Prostate gland (tissue), 2 donors: ENCODE data around the gene SPTBN4. TPM values are rescaled to one million over a fixed set of nuclear protein-coding genes. Genes with fewer than 3 reads are reported as not detected.

Source experiments
- DNase-seq: peaks from one replicate; pipeline ENCODE4 v3.0.0-alpha.2; 2019; ENCODE audit warnings: low spot score
- H3K27ac ChIP-seq, 2 donors: fragments of 200-600 bp; sonication (generic); 2 replicates each; pipeline ENCODE4 v1.5.1; 2017 to 2019
- H3K27me3 ChIP-seq: fragments of 200-600 bp; sonication (generic); replicated peaks from 2 replicates; pipeline ENCODE4 v1.5.1; 2019; ENCODE audit not compliant: insufficient read depth
- H3K36me3 ChIP-seq, 2 donors: fragments of 200-600 bp; sonication (generic); 1 replicate in 1 of 2; 2 replicates in 1 of 2; pipeline versions ENCODE4 v1.5.1 to v1.8.1; 2017 to 2019
- H3K4me1 ChIP-seq: fragments of 200-600 bp; sonication (generic); replicated peaks from 2 replicates; pipeline ENCODE4 v1.5.1; 2019
- H3K4me3 ChIP-seq, 2 donors: fragments of 200-600 bp; sonication (generic); 2 replicates each; pipeline ENCODE4 v1.5.1; 2017 to 2019
- H3K9me3 ChIP-seq: fragments of 200-600 bp; sonication (generic); 2 replicates; pipeline ENCODE4 v1.5.1; 2017
- CTCF ChIP-seq, 4 experiments: fragments of 200-600 bp in 2 of 4; fragments of 450-650 bp in 2 of 4; sonication (generic) in 2 of 4; IDR thresholded peaks; 1 replicate in 3 of 4; 2 replicates in 1 of 4; pipeline ENCODE4 v1.5.1; 2016 to 2019; ENCODE audit warnings: antibody characterized with exemption in 4 of 4, mild to moderate bottlenecking in 2 of 4, moderate library complexity in 2 of 4
- POLR2A ChIP-seq: fragments of 450-650 bp; IDR thresholded peaks from one replicate; pipeline ENCODE4 v1.6.1; 2016; ENCODE audit warnings: antibody characterized with exemption, mild to moderate bottlenecking
- POLR2AphosphoS5 ChIP-seq: sonication (generic); formaldehyde crosslinking; IDR thresholded peaks from one replicate; pipeline ENCODE4 v1.6.1; 2017; ENCODE audit warnings: antibody characterized with exemption
- WGBS: methylation state at CpG from one replicate; pipeline ENCODE4 v1.1.5; 2018; 5-methylcytosine and 5-hydroxymethylcytosine counted together
- intact Hi-C: fragments of 100-400 bp; cut with DNase I; formaldehyde crosslinking; loops from one replicate; pipeline ENCODE4 v1.14.2; 2022
- total RNA-seq, 2 donors: library from RNA; depleted of rRNA; stranded (reverse); fragments of >200 nt; gene quantifications; one replicate each; pipeline ENCODE4 v1.1.0, GENCODE V29; 2016

The SPTBN4 gene
- total RNA-seq, 2 donors from 2014 or later: 5.2 to 21.9 TPM

- DNase-seq: peak; percentile 61
- Histone ChIP-seq H3K36me3 (no peaks in the 10 kb centered on the region), H3K4me1 (no peaks in the 10 kb centered on the region), H3K4me3 (no peak overlapping the region), H3K27me3 (no peaks in the 10 kb centered on the region), H3K27ac (peak overlapping the region; percentile 74 to 79), H3K9me3 (no peaks in the 10 kb centered on the region)
- intact Hi-C loops: no loop called here
- WGBS: 34% methylated on average over 15 of the region's 15 CpGs
- TF ChIP-seq POLR2AphosphoS5: no peak
Measured at GRCh38 chr19:40611096-40611495, 144.3 kb downstream of the SPTBN4 start.

- no peak overlapping the region for H3K4me3 ChIP-seq
- H3K36me3 ChIP-seq: no peaks in the 10 kb centered on the region
- H3K27me3 ChIP-seq: no peaks in the 10 kb centered on the region
- peak overlapping the region in 1 of 2 donors; percentile 79 for H3K27ac ChIP-seq
- no peaks in the 10 kb centered on the region for H3K4me1 ChIP-seq
- intact Hi-C loops: no loop called here
- 95% methylated on average over 10 of the region's 10 CpGs for WGBS
- TF ChIP-seq POLR2AphosphoS5 (no peak), CTCF (IDR thresholded peaks at IDR 0.05) (no peak), POLR2A (no peak)
- no peaks in the 10 kb centered on the region for H3K9me3 ChIP-seq
- DNase-seq: no peak
Measured at GRCh38 chr19:40611900-40612698, 145.3 kb downstream of the SPTBN4 start.

- Histone ChIP-seq H3K27ac (peak overlapping the region; percentile 77 to 86), H3K4me1 (no peaks in the 10 kb centered on the region), H3K4me3 (peak overlapping the region; percentile 46 to 48), H3K9me3 (no peaks in the 10 kb centered on the region), H3K36me3 (no peaks in the 10 kb centered on the region), H3K27me3 (no peaks in the 10 kb centered on the region)
- 38% methylated on average over 50 of the region's 50 CpGs for WGBS
- intact Hi-C loops: no loop called here
- TF ChIP-seq POLR2AphosphoS5 (no peak), CTCF (IDR thresholded peaks at IDR 0.05) (no peak), POLR2A (no peak)
- DNase-seq: peak; percentile 37
Measured at GRCh38 chr19:40612831-40613689, 146.3 kb downstream of the SPTBN4 start.

- no peaks in the 10 kb centered on the region for H3K9me3 ChIP-seq
- peak overlapping the region; percentile 77 to 86 for H3K27ac ChIP-seq
- DNase-seq: peak; percentile 77
- H3K4me1 ChIP-seq: no peaks in the 10 kb centered on the region
- 4% methylated on average over 67 of the region's 67 CpGs for WGBS
- H3K36me3 ChIP-seq: no peaks in the 10 kb centered on the region
- intact Hi-C loops: no loop called here
- peak overlapping the region; percentile 46 to 48 for H3K4me3 ChIP-seq
- H3K27me3 ChIP-seq: no peaks in the 10 kb centered on the region
- peak; percentile 51 for TF ChIP-seq POLR2A
- no peak for TF ChIP-seq CTCF (IDR thresholded peaks at IDR 0.05)
- peak; percentile 55 for TF ChIP-seq POLR2AphosphoS5
Measured at GRCh38 chr19:40613690-40614621, 147.2 kb downstream of the SPTBN4 start.
